Left renal pelvis (tissue), 4 donors: Measurements from ENCODE around the gene FOXO6. TPM values are rescaled to one million over a fixed set of nuclear protein-coding genes. Genes with fewer than 3 reads are reported as not detected.
"Not testable (repeated sequence)": the region's sequence is repeated elsewhere in the genome, so short reads cannot be mapped to it uniquely, and the experiment has no call there.

ENCODE experiments used
- DNase-seq, 4 donors: peaks; one replicate each; pipeline ENCODE4 v3.0.0-alpha.2; 2013; ENCODE audit warnings: low read depth in 4 of 4, low spot score in 3 of 4
- polyA plus RNA-seq, 4 donors: library from polyadenylated mRNA; unstranded; fragments of 120-200 nt; gene quantifications; one replicate each; pipeline ENCODE4 v1.2.1, GENCODE V29; 2013; ENCODE audit not compliant: insufficient read length in 4 of 4

The FOXO6 gene
- polyA plus RNA-seq, 4 donors, result 1.4 to 3.0 (median 2.3) TPM

DNA sequence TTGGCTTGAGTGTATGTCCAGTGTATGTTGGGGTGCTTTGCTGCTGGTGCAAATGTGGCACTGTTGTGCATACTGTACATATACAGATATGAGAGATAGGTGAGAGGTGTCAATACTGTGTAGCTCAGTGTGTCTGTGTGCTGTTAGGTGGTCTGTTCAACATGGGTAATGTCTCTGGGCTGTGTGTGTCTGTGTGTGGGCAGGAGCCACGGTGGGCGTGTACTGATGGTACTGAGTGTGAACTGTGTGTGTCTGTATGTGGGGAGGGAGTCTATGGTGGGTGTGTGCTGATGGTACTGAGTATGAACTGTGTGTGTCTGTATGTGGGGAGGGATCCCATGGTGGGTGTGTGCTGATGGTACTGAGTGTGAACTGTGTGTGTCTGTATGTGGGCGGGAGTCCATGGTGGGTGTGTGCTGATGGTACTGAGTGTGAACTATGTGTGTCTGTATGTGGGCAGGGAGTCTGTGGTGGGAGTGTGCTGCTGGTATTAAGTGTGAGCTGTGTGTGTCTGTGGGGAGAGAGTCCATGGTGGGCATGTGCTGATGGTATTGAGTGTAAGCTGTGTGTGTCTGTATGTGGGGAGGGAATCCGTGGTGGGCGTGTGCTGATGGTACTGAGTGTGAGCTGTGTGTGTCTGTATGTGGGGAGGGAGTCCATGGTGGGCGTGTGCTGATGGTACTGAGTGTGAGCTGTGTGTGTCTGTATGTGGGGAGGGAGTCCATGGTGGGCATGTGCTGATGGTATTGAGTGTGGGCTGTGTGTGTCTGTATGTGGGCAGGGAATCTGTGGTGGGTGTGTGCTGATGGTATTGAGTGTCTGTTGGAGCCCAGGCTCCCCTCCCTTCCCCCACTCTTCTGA is 32.2 kb upstream of the FOXO6 start:
- no peak for DNase-seq

GRCh38 chr1:41329662-41330587 is 31.3 kb upstream of the FOXO6 start:
- no peak for DNase-seq

DNA sequence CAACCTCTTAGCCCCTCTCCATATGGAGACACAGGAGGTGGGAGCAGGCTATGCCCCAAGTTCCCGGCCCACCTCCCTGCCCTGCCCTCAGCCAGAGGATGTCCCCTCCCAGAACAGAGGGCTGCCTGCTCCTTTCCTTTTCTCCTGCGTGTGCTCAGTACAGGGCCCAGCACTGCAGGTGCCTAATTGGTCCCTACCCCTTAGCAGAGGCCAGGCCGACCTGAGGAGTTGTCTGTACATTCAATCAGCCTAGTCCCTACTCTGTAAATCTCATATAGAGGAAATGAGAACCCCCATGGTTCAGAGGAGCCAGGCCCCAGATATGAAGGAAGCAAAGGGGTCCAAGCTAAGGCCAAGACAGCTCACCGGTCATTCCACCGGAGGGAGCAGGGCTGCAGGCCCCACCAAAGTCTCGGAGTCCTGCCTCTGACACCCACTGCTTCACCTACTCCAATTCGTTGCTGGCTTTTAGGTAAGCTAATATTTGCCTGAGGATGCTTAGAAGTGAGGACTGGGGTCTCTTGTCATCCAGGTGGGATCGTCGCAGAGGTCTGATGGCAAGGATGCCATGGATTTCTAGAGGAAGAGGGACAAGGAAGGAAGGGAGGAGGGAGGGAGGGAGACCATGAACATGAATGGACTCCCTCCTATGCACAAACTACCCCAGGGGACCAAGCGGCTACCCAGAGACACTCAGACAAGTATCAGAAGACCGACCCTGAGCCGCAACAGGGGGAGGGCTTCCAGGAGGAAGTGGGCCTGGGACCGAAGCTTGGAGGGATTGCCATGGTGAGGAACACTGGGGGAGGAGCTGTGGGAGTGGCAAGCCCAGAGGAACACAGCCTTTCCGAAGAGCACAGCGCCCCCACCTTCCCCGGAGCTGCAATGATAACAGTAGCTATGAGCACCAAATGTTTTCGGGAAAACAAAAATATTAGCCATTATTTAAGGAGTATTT is 30.4 kb upstream of the FOXO6 start:
- DNase-seq, result no peak

- no peak for DNase-seq
These were observed 29.7 kb upstream of the FOXO6 start for GRCh38 chr1:41331546-41331917.

GRCh38 chr1:41332161-41332560 is 29.1 kb upstream of the FOXO6 start:
- DNase-seq, result not testable (repeated sequence)

DNA sequence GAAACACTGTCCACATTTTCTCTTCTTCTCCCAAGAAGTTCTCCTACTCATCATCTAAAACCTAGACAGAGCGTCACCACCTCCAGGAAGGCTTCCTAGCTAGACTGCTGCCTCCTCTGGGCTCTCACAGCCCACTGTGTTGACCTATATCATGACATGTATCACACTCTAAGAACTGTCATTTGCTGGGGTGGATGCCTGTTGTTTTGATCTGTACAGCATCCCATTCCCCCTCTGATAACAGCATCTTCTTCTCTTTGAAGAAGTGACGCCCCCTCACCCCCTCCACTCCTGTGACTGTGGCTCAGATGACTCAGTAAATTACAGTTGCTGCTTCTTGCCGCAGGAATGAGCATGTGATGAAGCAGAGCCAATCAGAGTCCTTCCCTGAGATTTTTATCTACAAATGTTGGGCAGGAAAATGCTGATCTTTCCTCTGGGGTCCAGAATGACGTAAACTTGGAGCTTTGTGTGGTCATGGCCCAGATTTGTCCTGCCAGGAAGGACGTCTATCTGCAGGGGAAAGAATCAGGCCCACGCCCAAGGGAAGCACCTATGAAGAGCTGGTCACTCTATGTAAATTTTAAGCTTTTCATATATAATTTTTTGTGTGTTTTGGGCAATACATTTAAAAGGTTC is 28.0 kb upstream of the FOXO6 start:
- DNase-seq, result no peak

GRCh38 chr1:41338820-41339219 is 22.4 kb upstream of the FOXO6 start:
- no peak for DNase-seq

DNA sequence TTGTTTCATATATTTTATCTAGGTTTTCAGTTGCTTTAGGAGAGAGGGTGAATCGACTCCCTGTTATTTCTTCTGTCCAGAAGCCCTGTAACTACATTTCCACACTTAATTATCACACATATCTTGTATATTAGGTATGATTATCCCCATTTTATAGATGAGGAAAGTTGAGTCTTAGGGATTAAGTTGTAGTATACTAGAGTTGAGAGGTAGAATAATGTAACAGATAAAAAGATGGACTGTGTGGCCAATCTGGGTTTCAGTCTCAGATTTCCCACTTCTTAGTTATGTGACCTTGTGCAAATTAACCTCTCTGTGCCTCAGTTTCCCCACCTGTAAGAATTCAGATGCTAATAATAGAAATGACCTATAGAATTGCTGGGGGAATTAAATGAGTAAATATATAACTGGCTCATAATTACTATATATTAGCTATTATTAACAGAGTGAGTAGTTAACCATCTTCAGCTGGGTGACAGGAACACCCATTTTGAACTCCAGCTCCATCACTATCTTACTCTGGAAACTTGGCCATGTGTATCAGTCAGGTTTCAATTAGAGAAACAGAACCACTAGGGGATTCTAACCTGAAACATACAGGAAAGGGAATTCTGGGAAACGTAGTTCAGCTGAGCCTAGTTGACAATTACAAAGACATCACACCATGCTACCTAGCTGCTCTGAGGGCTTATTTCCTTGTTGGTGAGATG is 20.4 kb upstream of the FOXO6 start:
- no peak for DNase-seq

DNA sequence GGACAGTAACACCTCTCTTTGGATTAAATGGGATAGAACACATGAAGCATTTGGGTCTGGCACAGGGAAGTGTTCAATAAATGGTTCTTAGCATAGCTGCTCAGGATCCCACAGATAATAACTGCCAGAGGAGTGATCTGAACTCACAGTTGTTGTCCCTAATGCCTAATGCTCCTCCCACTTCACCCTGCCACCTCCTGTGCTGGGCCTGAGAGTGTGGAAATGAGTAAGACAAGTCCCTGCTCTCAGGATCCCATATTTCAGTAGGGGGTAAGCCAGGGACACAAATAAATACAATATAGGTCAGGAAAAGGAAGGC is 19.9 kb upstream of the FOXO6 start:
- DNase-seq, result no peak

GRCh38 chr1:41341772-41342562 is 19.3 kb upstream of the FOXO6 start:
- DNase-seq, result no peak

DNA sequence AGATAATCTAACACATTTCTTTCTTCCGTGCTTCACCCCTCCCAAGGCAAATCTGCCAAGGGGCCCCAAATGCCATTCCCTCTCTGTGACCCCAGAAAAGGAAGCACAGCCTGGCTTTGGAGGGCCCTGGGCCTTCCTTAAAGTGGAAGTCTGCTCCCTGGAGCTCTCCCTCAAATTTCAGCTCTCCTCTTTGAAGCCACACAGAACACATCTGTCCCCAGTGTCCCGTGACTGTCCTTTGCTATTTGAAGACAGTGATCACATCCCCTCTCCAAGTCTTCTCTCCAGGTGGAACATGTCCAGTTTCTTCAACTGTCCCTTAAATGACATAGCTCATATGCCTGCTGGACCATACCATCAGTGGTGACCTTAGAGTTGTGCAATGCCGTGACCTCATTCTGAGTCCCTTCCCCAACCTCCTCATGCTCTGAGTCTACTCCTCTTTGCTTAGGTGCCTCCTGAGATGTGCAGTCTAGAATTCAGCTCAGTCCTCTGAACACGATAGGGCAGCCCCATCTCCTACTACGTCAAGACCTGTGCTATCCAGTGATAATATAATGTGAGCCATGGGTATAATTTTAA is 18.4 kb upstream of the FOXO6 start:
- no peak for DNase-seq

- DNase-seq, result no peak
These were observed 17.2 kb upstream of the FOXO6 start for GRCh38 chr1:41343790-41344699.

DNA sequence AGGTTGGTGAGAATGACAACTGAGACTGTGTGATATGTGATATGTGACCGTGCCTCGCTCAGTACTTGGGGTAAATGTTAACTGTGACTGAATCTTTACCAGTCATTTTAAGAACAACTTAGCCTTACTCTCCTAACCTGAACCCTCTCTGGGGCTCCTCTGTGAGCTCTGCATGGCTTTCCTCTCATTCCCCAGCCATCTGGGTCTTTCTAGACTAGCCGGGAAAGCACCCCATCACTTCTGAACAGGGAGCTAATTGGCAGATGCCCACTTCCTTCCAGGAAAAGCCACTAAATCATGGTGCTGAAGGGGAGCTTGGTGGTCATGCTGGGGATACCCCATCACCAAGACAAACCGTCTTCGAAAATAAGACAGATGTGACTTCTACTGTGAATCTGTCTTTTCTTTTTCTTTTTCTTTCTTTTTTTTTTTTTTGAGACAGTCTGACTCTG is 16.5 kb upstream of the FOXO6 start:
- no peak for DNase-seq

- DNase-seq, result no peak
These were observed 15.7 kb upstream of the FOXO6 start for GRCh38 chr1:41345434-41346075.

GRCh38 chr1:41347276-41347675 is 14.0 kb upstream of the FOXO6 start:
- no peak for DNase-seq

DNA sequence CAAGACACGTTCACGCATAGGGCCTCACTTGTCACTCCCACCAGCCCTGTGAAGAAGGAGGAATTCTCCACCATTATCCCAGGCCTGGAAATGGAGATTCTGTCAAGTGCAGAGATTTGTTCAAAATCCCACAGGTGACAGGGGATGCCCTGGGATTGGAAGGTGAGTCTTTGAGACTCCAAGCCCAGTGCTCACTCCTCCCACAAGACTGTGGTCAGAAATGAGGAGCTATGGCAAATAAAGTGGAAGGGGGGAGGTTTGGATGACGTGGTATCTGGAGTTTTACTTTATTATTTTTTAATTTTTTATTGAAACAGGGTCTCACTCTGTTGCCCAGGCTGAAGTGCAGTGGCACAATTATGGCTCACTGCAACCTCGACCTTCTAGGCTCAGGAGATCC is 12.8 kb upstream of the FOXO6 start:
- DNase-seq, result no peak
